OCI-LY3 (cell line): Measurements from ENCODE around the gene NSG2.

Experiments used
- H2AFZ ChIP-seq: fragments of 200-600, 300-600 bp; shearing (Covaris generic); 2 replicates; pipeline ENCODE4 v1.6.0; 2014; ENCODE audit warnings: antibody characterized with exemption, low read depth, low read length
- H3K27ac ChIP-seq: fragments of 200-600, 300-600 bp; sonication (generic); 2 replicates; pipeline ENCODE4 v1.5.1; 2014; ENCODE audit warnings: mild to moderate bottlenecking, low read length, moderate library complexity, mixed read lengths
- H3K27me3 ChIP-seq: fragments of 200-600, 300-600 bp; sonication (generic); 2 replicates; pipeline ENCODE4 v1.6.1; 2014; ENCODE audit warnings: low read depth, low read length, mixed read lengths
- H3K36me3 ChIP-seq: fragments of 200-600, 300-600 bp; sonication (generic); replicated peaks from 2 replicates; pipeline ENCODE3; 2014; ENCODE audit warnings: low read depth, low read length, mixed read lengths
- H3K4me1 ChIP-seq: fragments of 300-600, 200-600 bp; sonication (generic); 2 replicates; pipeline ENCODE4 v1.6.1; 2014; ENCODE audit warnings: low read length, mixed read lengths
- H3K4me2 ChIP-seq: fragments of 200-600, 300-600 bp; sonication (generic); 2 replicates; pipeline ENCODE4 v1.6.1; 2014; ENCODE audit warnings: low read length, mixed read lengths
- H3K4me3 ChIP-seq: fragments of 300-600, 200-600 bp; sonication (generic); 2 replicates; pipeline ENCODE4 v1.5.1; 2014; ENCODE audit warnings: antibody characterized with exemption, mild to moderate bottlenecking, low read length, moderate library complexity
- H3K79me2 ChIP-seq: fragments of 300-600, 200-600 bp; shearing (Covaris generic); 2 replicates; pipeline ENCODE4 v1.6.1; 2014; ENCODE audit warnings: mild to moderate bottlenecking, low read length, mixed read lengths
- H3K9ac ChIP-seq: fragments of 300-600, 200-600 bp; shearing (Covaris generic); 2 replicates; pipeline ENCODE4 v1.6.0; 2014; ENCODE audit warnings: mild to moderate bottlenecking, low read length, moderate library complexity
- H3K9me3 ChIP-seq: fragments of 200-600, 300-600 bp; shearing (Covaris generic); 2 replicates; pipeline ENCODE4 v1.6.1; 2014; ENCODE audit warnings: low read length, mixed read lengths; ENCODE audit not compliant: insufficient read depth
- H4K20me1 ChIP-seq: fragments of 200-600, 300-600 bp; sonication (generic); 2 replicates; pipeline ENCODE4 v1.6.1; 2016; ENCODE audit warnings: low read length, mixed read lengths; ENCODE audit not compliant: insufficient read depth
- CTCF ChIP-seq: fragments of 200-600, 300-600 bp; sonication (generic); IDR thresholded peaks from 2 replicates; pipeline ENCODE4 v1.5.1; 2014; ENCODE audit warnings: antibody characterized with exemption, low read length, low read depth
- EZH2phosphoT487 ChIP-seq: fragments of 200-600 bp; shearing (Covaris generic); IDR thresholded peaks from 2 replicates; pipeline ENCODE4 v1.6.1; 2018; ENCODE audit warnings: antibody characterized with exemption, mixed run types, low read depth

Gene NSG2

GRCh38 chr5:174044466-174045254 is 846 bp upstream of the NSG2 start:
- no peaks in the 10 kb centered on the region for H4K20me1 ChIP-seq
- no peak overlapping the region for H3K9ac ChIP-seq
- no peak overlapping the region for H3K4me3 ChIP-seq
- no peaks in the 10 kb centered on the region for H3K36me3 ChIP-seq
- no peak overlapping the region for H3K27ac ChIP-seq
- H3K4me2 ChIP-seq: no peak overlapping the region
- H3K4me1 ChIP-seq: no peaks in the 10 kb centered on the region
- H3K9me3 ChIP-seq: no peaks in the 10 kb centered on the region
- no peak overlapping the region for H2AFZ ChIP-seq
- TF ChIP-seq CTCF (no peak), EZH2phosphoT487 (no peak)
- H3K27me3 ChIP-seq: peaks cover 10% of the 10 kb centered on the region; the same call in 1 of the 2 replicates
- H3K79me2 ChIP-seq: no peaks in the 10 kb centered on the region

GRCh38 chr5:174046558-174046957 is 1.1 kb downstream of the NSG2 start:
- Histone ChIP-seq H4K20me1 (no peaks in the 10 kb centered on the region), H3K4me3 (no peak overlapping the region), H2AFZ (no peak overlapping the region), H3K4me2 (no peak overlapping the region), H3K36me3 (no peaks in the 10 kb centered on the region), H3K9ac (no peak overlapping the region), H3K9me3 (no peaks in the 10 kb centered on the region), H3K4me1 (no peaks in the 10 kb centered on the region), H3K27me3 (peaks cover 9% of the 10 kb centered on the region; the same call in 1 of the 2 replicates), H3K79me2 (no peaks in the 10 kb centered on the region), H3K27ac (no peak overlapping the region)
- TF ChIP-seq EZH2phosphoT487: no peak
- TF ChIP-seq CTCF: no peak

- no peak overlapping the region for H3K4me2 ChIP-seq
- no peaks in the 10 kb centered on the region for H3K79me2 ChIP-seq
- no peak overlapping the region for H3K9ac ChIP-seq
- no peaks in the 10 kb centered on the region for H3K36me3 ChIP-seq
- H2AFZ ChIP-seq: no peak overlapping the region
- H3K4me1 ChIP-seq: no peaks in the 10 kb centered on the region
- H3K9me3 ChIP-seq: no peaks in the 10 kb centered on the region
- no peak overlapping the region for H3K27ac ChIP-seq
- H3K4me3 ChIP-seq: no peak overlapping the region
- H3K27me3 ChIP-seq: peaks cover 9% of the 10 kb centered on the region; the same call in 1 of the 2 replicates
- TF ChIP-seq EZH2phosphoT487 (no peak), CTCF (no peak)
- H4K20me1 ChIP-seq: no peaks in the 10 kb centered on the region
Measured at GRCh38 chr5:174047472-174048099, 2.1 kb downstream of the NSG2 start.

- Histone ChIP-seq H3K27ac (no peak overlapping the region), H2AFZ (no peak overlapping the region), H3K9ac (no peak overlapping the region), H3K79me2 (no peaks in the 10 kb centered on the region), H3K4me2 (no peak overlapping the region), H4K20me1 (no peaks in the 10 kb centered on the region), H3K4me1 (no peaks in the 10 kb centered on the region), H3K9me3 (no peaks in the 10 kb centered on the region), H3K4me3 (no peak overlapping the region), H3K27me3 (peaks cover 9% of the 10 kb centered on the region), H3K36me3 (no peaks in the 10 kb centered on the region)
- no peak for TF ChIP-seq CTCF
- no peak for TF ChIP-seq EZH2phosphoT487
Measured at GRCh38 chr5:174052636-174053035, 7.1 kb downstream of the NSG2 start.
